Dermis microvascular lymphatic vessel endothelial cell (primary cell): Measurements from ENCODE around the gene CANT1. TPM values are rescaled to one million over a fixed set of nuclear protein-coding genes. Genes with fewer than 3 reads are reported as not detected.
"Not testable (repeated sequence)": the region's sequence is repeated elsewhere in the genome, so short reads cannot be mapped to it uniquely, and the experiment has no call there.

Source experiments
- DNase-seq, 2 donors: peaks; one replicate each; pipeline versions ENCODE4 v3.0.0 to v3.0.0-alpha.2; 2010; ENCODE audit warnings: low read depth in 2 of 2
- total RNA-seq: library from RNA; depleted of rRNA; stranded (reverse); fragments of >200 nt; gene quantifications from 2 replicates; pipeline ENCODE4 v1.2.1, GENCODE V29; 2014

CANT1 gene
- total RNA-seq, 1 donor from 2014 or later = 40.3 TPM

DNA sequence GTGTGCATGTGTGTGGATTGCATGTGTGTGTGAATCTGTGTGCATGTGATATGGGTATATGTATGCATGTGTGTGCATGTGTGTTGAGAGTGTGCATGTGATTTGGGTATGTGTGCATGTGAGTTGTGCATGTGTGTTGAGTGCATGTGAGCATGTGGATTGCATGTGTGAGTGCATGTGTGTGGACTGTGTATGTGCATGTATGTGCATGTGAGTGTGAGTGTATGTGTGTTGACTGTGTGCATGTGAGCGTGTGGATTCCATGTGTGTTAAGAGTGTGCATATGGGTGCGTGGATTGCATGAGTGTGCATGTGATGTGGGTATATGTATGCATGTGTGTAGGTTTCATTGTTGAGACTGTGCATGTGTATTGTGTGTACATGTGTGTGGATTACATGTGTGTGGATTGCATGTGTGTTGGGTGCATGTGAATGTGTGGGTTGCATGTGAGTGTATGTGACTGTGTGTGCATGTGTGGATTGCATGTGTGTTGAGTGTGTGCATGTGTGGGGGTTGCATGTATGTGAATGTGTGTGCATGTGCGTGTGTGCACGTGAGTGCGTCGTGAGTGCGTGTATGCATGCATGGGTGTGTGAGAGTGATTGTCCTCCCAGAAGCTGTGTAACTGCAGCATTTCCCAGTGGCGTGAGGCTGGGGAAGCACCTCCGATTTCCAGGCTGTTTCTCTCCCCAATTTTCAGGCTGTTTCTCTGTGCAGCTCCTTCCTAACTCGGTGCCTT, 33.8 kb upstream of the CANT1 start:
- DNase-seq = no peak

DNA sequence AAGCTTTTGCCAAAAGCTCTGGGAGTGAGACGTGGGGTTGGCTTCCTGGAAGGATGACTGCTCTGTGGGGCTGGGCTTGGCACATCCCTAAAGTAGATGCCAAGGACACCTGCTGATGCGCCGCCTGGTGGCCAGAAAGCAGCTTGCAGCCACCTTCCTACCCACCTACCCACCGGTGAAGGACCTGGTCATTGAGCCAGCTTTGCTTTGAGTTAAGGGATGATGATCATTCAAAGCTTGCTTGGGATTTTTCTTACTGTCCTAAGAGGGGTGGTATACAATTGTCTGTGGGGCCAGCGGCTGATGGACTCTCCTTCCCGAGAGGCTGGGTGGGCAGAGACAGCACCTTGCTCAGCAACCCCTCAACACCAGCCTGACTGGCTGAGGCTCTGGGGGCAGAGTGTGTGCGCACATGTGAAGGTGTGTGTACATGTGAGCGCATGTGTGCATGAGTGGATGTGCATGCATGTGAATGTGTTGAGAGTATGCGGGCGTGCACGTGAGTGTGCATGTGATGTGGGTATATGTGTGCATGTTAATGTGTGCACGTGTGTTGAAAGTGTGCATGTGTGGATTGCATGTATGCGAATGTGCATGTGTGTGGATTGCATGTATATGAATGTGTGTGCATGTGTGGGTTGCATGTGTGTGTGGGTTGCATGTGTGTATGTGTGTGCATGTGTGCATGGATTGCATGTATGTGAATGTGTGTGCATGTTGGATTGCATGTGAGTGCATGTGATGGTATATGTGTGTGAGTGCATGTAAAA, 33.0 kb upstream of the CANT1 start:
- peak in 1 of 2 donors; percentile 65 for DNase-seq

DNA sequence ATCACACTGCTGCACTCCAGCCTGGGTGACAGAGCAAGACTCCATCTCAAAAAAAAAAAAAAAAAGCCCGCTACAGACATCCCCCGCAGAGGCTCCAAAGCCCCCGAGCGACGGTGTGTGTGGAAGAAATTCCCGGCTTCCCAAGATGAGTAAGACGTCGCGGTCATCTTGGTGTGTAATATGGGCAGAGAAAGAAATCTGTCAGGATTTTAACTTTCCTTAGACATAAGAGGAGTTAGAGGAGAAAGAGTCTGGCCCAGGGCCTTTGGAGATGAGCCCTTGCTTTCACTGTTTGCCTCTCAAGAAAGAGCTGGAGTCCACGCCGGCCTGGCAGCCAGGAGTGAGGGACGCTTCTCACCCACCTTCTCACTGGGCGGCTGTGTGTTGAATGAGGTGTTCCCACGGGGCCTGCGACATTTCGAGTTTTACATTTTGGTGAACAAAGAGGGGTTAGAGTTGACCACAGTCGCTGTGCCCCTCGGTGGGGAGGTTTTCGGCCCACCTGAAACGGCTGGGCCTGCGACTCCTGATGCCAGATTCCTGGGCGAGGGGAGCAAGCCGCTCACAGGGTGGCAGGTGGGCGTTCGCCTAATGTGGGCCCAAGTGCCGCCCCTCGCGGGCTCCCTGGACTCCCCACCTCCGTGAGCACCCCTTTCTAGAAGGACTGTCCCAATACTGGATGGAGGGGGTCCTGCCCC, 32.3 kb upstream of the CANT1 start:
- no peak for DNase-seq

DNA sequence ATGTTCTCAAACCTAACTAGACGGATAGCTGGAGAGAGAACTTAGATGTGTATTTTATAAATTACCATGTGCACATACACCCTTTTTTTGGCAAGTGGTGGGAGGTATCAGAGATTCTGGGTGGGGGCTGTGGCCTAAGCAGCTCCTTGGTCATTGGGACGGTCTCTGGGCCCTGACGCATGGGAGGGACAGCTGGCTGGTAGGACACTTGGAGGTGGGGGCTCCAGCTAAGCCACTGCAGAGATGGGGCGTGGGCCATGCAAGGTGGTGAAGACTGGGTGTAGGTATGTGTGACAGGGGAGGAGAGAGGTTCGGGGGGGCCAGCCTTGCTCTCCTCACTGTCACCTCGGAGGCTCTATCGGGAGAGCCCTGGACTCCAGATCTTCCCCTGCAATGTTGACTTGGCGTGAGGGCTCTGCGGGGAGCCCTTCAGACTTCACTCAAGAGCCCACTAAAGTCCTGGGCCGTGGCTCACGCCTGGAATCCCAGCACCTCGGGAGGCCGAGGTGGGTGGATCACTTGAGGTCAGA, 31.5 kb upstream of the CANT1 start:
- no peak for DNase-seq

DNA sequence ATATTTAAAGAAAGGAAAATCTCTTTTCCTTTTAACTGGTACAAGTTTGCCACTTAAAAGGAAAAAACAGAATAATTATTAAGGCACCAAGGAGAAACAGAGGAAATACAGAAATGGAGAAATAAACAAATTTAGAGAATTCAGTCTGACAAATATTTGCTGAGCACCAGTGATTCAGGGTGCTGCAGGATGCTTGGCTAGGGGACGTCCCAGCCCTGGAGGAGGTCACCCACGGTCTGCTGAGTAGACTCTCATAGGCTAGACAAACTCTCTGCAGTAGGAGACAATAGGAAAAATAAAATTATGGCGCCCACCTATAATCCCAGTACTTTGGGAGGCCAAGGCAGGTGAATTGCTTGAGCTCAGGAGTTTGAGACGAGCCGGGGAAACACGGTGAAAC, 30.3 kb upstream of the CANT1 start:
- DNase-seq = no peak

DNA sequence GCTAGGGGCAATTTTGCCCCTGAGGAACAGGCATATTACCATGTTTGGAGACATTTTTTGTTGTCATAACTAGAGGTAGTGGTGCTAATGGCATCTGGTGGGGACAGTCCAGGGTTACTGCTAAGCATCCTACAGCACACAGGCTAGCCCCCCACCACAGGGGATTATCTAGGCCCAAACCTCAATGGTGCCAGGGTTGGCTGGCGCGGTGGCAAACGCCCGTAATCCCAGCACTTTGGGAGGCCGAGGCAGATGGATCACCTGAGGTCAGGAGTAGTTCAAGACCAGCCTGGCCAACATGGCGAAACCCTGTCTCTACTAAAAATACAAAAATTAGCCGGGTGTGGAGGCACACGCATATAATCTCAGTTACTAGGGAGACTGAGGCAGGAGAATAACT, 29.6 kb upstream of the CANT1 start:
- DNase-seq = no peak

DNA sequence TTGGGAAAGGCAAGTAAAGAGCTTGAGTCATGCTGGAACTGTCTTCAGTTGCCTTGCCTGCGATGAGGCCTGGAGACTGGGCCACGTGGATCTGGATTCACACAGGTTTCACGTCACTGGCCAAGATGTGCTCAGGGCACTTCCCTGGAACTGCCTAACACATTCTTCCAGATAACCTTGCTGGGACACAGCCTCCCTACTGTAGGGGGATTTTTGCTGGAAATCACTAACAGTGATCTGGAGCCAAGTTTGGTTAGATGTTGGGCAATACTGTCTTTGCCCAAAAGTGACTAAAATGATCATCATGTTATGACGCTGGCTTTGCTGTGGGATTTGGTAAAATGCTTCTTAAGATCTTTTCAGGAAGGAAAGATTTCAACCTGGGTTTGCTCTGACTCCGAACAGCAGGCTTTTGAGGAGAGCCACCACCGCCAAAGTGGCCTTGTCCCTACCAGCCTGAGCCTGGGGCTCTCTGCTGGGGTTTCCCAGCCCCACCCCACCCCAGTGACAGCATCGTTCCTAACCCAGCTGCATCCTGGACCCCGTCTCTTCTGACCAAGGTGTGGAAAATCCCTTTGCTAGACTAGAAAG, 29.1 kb upstream of the CANT1 start:
- peak; percentile 9 to 12 for DNase-seq

DNA sequence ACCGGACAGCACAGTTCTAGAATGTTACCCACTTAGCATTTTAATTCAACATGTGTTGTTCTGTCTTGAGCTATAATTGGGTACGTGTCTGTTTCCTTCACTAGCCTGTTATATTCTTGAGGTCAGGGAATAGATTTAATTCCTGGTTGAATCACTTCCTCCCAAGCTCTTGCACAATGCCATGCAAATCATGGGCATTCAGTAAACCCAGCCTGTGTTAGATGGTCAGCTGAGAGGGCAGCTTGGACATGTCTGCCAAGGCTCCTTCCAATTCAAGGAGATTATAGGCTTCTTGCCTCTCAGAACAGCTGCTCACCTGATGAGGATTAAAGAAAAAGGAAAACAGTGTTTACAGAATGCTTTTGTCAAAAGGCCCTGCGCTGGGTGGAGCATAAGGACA, 27.0 kb upstream of the CANT1 start:
- DNase-seq = peak in 1 of 2 donors; percentile 77

DNA sequence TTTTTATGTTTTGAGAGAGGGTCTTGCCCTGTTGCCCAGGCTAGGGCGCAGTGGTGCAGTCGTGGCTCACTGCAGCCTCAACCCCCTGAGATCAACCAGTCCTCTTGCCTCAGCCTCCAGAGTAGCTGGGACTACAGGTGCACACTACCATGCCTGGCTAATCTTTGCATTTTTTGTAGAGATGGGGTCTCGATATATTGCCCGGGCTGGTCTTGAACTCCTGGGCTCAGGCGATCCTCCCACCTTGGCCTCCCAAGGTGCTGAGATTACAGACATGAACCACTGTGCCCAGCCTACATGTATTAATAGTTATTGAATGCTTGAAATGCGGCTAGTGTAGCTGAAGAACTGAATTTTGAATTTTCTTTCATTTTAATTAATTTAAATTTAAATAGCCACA, 26.6 kb upstream of the CANT1 start:
- DNase-seq = no peak

DNA sequence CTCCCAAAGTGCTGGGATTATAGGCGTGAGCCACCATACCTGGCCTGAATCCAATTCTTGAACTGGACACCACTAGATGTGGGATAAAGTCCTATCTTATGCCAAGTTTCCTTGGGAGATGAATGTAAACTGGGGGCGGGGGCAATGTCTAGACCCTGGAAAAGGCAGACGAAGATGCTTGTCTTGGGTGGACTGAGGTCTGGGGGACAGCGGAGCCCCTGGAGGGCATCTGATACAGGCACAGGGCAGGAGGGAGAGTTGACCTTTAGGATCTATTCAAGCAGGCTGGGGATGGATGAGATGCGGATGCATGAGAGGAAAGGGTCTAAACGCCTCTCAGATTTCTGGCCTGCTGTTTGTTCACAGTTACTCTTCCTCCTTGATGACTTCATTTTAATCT, 26.1 kb upstream of the CANT1 start:
- DNase-seq = no peak

DNA sequence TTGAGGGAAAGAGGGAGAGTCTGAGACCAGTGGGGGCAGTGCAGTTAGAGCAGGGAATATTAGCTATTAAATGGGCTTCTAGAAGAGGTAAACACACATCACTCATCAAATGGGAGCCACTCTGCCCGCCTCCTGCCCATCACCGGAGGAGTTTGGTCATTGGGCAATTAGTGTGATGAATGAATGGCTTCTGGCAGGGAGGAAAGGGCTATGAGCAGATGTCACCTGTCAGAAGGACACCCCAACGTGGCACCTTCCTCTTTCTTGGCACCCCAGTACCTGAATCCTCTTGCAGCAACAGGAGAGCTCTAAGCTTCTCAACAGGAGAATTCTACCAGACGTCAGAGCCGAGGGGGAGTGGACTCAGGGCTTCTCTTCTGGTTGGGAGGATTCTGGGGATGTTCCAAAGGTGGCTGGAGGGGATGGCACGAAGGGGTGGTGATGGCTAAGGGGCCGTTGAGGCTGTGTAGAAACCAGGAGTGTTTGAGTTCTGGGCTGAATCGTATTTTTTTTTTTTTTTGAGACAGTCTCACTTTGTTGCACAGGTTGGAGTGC, 25.4 kb upstream of the CANT1 start:
- no peak for DNase-seq

DNA sequence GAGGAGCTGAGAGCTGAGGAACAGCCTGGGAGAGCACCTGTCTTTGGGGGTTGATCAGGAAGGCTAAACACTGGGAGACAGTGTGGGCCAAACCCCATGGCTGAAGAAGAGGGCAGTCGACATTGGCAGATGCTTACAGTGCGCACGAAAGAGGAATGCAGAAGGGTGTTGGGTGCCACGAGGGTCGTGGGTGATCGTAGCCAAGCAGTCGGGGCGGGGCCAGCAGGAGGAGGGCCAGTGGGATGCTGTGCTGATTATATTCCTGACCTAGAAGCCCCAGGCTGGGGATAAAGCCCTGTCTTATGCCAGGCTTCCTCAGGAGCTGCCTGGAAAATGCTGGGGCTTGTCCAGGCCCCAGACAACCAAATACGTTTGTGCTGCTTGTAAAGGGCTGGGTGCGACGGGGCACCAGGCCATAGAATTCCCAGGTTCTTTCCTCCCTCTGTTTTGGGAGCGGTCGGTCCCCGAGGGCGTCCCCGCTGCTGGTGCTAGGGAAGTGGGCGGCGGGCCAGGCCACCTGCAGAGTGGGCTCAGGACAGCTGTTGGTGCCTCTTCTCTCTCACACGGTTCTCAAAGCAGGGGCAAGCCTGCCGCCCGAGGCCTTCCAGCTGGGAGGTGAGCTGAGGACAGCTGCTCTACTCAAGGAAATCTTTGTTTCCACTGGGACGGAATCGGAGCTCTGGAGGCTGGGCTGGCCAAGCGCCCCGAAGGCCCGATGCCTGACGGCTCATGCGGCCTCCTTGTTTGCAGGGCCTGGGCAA, 24.4 kb upstream of the CANT1 start:
- no peak for DNase-seq

DNA sequence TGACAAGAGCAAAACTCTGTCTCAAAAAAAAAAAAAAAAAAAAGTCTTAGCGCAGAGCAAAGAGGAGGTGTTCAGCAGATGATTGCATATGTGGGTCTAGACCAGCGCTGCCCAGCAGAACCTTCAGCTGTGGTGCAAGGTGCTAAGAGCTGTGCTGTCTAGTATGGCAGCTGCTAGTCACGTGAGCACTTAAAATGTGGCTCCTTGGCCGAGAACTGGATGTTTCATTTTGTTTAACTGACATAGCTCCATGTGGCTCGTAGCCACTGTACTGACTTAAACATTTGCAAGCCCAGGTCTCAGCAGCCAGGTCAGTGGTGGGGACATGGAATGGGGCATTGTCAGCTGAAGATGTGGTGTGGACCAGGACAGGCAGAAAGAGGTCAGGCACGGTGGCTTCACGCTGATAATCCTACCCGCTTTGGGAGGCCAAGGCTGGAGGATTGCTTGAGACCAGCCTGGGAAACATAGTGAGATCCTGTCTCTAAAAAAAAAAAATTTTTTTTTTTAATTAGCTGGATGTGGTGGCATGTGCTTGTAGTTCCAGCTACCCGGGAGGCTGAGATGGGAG, 23.6 kb upstream of the CANT1 start:
- no peak for DNase-seq

DNA sequence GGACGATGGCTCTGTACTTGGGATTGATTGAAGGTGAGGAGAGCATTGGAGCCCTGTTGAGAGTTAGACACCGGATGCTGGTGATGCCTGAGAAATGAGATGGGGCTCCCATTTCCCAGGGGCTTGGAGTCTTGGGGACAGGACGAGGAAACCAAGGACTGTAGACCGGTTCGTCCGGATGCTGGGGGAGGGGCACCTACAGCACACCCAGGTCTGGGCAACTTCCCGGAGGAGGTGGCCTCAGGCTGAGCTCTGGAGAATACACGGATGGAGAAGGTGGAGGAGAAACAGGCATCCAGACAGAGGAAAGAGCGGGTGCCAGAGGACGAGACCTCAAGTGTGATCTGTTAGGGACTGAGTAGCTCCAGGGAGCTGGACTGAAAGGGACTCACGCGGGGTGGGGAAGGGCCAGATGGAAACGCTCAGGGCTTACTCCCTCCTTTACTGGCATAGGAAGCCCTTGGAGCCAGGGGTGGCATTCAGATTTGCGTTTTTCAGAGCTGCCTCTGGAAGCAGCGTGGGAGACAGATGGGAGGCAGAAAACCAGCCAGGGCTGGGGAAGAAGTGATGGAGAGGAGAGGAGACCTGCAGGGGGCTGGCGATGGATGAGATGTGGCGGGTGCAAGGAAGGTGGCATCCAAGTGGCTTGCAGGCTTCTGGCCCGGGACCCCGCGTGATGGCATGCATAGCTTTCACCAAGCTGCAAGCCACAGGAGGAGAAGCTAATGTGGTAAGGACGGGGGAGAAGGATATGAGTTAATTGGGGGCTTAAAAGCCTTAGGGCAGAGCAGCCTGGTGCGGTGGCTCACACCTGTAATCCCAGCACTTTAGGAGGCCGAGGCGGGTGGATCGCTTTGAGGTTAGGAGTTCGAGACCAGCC, 22.7 kb upstream of the CANT1 start:
- DNase-seq = no peak

DNA sequence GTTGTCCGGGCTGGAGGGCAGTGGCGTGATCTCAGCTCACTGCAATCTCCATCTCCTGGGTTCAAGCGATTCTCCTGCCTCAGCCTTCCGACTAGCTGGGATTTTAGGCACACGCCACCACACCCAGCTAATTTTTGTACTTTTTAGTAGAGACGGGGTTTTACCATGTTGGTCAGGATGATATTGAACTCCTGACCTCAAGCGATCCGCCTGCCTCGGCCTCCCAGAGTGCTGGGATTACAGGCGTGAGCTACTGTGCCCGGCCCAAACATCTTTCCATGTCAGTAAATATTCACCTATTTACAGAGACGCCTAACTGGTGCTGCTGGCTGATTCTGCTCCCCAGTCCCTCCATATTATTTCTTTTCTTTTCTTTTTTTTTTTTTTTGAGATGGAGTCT, 21.1 kb upstream of the CANT1 start:
- DNase-seq = not testable (repeated sequence)

DNA sequence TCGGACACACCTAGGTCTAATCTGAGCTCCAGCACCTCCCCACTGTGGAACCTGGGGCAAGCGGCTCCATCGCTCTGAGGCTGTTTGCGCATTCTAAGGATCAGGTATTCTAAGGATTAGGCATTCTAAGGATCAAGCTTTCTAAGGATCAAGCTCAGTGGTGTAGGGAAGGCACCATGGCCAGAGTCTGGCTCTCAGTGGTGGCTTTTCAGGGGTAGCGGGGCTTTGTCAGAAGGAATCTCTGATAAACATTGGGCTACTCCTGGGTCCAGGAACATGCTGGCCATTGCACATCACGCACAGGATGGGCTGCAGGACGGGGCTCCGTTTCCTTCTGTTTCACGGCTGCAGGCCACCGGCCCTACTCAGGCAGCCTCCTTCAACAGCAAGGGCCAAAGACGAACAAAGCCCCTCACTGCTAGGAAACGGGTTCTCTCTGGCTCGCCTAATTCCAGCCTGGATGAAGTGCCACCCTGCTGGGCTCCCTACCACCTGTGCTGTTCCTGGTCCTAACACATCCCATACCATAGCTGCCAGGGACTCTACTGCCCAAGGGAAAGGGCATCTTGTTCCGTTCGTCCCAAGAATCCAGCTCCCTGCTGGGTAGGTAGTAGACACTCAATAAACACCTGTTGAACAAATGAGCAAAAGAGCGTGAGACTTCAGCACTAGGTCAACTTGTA, 19.9 kb upstream of the CANT1 start:
- DNase-seq = no peak

DNA sequence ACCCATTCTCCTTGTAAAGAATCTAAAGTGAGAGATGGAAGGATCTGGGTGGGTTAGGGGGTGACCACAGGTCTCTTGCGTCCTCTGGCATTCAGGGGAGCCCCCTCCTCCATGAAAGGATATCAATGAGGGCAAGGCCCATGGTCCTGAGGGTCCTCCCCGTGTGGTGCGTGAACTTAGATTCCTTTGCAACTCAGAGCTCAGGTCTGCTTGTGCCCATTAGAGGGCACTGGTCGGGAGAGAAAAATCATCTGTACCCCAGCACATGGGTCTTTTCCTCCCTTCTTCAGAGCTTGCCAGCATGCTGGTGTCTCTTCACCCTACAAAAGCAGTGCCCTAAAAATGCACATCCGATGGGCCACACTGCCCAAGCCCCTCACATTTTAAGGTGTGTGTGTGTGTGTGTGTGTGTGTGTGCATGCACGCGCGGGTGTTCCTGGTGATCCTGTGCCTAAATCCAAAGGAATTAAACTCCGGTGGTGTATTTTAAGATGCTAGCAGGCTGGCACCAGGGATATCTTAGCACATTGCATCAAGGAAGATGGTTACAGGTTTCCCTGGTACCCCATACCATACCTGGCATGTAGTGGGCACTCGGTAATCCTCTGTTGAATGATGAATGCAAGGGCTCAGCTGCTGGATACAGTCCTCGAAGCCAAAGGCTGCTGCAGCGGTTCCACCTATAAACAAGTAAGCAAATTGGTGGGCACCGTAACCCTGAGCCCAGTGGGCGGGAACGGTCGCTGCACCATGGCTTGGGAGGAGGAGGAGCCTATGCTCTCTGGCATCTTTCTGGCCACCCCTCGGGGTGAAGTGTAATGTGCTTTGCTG, 19.1 kb upstream of the CANT1 start:
- DNase-seq = no peak

DNA sequence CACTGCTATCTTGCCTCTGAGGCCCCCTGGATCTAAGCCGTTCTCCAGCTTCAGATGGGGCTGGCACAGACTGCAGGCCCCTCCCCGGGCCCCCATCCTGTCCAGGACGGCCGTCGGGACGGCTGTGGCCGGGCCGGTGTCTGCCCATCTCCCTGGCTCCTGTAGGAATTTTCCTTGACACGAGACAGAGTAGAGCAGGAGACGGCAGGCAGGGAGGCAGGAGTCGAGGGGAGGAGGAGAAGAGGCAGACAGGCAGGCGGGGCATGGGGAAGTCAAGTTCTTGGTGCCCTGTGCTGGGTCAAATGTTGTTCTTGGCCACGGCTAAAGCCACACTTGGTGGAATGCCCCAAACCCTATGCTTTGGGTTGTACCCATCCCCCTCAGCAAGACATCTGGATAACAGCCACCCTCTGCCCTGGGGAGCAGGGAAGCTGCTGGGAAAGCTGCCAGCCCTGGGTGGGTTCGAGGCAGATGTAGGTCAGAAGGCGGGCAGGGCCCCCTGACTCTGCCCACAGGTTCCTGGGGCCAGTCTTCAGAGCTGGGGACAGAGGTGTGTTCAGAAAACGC, 18.4 kb upstream of the CANT1 start:
- no peak for DNase-seq
